Stimulated activated CD4-positive, alpha-beta T cell treated with anti-CD3 and anti-CD28 coated beads, Interleukin-12 subunit alpha, Interleukin-12 subunit beta, amount 100 ng/mL, for 48 hours (primary cell): ENCODE measurements around the gene XPO5.
"Not testable (repeated sequence)": the region's sequence is repeated elsewhere in the genome, so short reads cannot be mapped to it uniquely, and the experiment has no call there.

Source experiments
- DNase-seq, 3 donors: peaks; one replicate each; pipeline ENCODE4 v3.0.0-alpha.2; 2020; ENCODE audit warnings: low read depth in 2 of 3, low spot score in 1 of 3

XPO5 gene

DNA sequence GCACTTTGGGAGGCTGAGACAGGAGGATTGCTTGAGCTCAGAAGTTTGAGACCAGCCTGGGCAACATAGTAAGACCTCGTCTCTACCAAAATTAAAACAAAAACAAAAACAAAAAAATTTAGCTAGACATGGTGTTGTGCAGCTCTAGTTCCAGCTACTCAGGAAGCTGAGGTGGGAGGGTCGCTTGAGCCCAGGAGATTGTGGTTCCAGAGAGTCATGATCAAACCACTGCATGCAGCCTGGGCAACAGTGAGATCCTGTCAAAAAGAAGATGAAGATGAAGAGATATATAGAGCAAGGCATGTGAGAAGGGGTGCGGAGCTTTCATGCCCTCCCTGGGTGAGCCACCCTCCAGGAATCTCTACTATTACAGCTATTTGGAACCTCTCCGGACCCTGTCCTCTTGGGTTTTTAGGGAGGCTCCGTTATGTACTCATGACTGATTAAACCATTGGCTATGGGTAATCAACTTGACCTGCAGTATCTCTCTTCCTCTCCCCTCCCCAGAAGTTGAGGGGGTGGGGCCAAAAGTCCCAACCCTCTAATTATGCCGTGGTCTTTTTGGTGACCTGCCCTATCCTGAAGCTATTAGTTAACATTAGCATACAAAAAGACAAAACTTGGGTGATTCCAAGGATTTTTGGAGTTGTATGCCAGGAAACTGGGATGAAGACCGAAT, 9.2 kb upstream of the XPO5 start:
- no peak for DNase-seq

GRCh38 chr6:43582911-43583310, 7.1 kb upstream of the XPO5 start:
- DNase-seq, result no peak

- DNase-seq, result no peak
Measured at GRCh38 chr6:43579171-43579570, 3.3 kb upstream of the XPO5 start.

GRCh38 chr6:43578748-43579147, 2.9 kb upstream of the XPO5 start:
- DNase-seq, result no peak

DNA sequence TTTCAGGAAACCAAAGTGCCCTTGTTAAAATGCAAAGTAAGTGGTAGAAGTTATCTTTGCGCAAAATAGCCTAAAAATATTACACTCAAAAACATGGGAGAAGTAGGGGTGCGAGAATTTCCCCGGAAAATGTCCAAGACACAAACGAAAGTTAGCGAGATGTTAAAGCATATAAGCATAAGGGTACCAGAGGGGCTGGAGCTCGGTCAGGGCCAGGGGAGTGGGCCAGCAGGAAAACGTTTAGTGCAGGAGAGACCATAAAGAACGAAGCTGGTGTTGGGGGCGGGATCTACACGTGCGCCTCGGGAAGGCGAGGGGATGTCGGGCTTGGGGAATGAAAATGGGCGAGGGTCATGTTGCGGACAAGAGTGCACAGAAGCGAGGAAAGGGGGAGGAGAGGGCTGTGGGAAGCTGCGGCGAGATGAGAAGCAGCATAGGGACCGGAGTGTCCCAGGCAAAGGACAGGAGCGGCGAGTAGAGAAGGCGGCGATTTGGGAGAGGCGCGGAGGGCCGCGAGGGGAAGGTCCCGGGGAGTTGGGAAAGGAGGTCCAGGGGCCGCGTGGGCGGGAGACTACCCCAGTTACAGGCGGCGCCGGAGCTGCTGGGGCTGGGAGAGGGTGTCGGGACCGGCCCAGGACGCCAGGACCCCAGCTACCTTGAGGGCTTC, 600 bp downstream of the XPO5 start:
- peak in 2 of 3 donors; percentile 15 to 43 for DNase-seq

GRCh38 chr6:43572015-43572414, 3.8 kb downstream of the XPO5 start:
- DNase-seq, result no peak

DNA sequence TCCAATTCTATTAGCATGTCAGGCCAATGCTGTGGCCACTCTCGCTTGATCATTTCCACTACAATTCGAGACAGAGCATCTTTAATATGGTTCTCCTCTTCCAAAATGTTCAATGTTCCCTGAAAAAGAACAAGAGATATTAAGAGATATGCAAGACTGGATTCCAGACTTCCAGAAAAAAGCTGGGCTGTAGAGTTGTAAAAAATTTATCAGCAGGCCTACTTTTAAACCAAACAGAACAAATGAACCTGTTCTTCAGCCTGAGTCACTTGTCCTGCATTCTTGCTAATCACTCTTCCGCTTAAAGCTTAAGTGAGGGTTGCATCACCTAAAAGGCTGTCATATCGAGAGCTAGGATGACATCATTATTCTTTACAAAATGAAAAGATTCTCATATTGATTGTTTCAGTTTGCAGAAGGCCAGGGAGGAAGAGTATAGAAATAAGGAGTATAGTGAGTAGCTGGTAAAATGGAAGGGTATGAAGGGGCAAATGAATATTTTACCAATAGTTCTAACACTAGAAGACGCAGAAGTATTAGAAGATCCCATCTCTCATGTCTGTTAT, 4.9 kb downstream of the XPO5 start:
- DNase-seq, result no peak

DNA sequence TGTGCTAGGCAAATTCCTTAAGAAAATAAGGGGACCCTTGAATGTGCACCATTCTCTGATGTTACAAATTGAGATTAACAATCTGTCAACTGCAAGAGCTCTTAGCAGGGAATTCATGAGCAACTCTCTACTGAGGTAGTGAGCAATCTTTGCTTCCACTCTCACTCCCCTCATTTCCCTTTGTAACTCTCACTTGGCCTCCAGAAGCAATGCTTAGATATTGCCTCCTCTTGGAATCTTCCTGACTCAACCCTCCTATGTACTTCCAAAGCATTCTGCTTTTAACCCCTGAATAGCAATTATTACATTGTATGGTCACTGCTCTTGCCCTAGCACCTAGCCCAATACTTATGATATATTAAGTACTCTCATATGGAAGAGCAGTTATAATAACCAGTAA, 16.5 kb downstream of the XPO5 start:
- DNase-seq, result no peak

- DNase-seq, result not testable (repeated sequence)
Measured at GRCh38 chr6:43557620-43558019, 18.2 kb downstream of the XPO5 start.

DNA sequence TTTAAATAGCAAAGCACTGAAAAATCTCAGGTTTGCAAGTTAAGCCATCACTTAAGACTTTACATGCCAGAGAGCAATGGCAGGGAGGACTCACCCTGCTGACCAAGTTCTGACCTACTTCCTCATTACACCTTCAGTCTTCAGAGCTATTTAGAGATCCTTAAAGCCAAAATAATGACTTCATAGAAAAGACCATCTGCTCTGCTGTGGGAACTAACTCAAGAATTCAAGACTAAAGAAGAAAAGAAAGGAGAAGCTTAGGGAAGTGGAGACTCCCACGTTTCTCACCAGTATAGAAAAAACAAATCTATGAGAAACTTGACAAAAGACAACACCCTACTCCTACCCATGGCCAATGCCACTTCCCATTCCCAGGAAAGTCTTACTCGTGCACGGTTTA, 28.6 kb downstream of the XPO5 start:
- DNase-seq, result no peak

- DNase-seq, result no peak
Measured at GRCh38 chr6:43544461-43544860, 31.4 kb downstream of the XPO5 start.

DNA sequence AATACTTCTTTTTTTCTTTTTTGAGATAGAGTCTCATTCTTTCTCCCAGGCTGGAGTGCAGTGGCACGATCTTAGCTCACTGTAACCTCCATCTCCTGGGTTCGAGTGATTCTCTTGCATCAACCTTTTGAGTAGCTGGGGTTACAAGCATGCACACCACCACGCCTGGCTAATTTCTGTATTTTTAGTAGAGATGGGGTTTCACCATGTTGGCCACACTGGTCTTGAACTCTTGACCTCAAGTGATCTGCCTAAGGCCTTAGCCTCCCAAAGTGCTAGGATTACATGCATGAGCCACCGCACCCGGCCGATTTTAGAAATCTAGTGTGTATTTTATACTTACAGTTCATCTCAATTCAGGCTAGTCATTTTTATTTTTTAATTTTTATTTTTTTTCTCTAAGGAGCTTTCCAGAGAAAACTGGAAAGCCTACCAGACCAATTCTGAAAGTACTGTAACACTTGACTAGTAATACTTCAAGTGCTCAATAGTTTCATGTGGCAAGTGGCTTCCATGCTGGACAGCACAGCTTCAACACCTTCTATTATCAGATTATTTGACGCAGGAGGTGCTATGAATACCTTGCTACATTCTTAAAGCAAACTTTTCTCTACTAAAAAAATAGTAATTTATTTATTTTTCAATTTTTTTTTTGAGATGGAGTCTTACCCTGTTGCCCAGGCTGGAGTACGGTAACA, 33.9 kb downstream of the XPO5 start:
- DNase-seq, result no peak

DNA sequence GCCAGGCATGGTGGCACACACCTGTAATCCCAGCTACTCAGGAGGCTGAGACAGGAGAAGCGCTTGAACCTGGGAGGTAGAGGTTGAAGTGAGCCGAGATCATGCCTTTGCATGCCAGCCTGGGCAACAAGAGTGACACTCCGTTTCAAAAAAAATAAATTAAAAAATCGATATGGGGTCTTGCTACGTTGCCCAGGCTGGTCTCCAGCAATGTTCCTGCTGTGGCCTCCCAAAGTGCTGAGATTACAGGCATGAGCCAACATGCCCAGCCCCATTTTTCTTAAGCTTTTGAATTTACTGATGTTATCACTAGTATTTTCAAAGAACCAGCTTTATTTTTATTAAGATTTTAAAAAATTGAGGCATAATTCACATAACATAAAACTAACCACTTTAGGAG, 35.3 kb downstream of the XPO5 start:
- no peak for DNase-seq

DNA sequence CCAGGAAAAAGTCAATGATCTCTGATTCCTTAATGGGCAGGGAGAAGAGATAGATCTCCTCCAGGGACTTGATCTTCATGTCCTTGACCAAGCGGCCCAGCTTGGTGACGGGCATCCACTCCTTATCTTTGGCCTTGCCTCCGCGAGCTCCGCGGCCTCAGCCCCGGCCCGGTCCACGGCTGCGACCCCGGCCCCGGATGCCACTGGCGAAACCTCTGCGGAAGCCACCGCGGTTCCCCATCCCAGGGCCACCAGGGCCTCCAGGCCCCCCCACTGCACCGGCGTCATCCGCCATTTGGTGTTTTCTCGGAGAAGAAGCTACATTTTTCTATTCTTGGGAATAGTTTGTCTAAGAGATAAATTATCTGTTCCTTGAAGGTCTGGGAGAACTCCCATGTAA, 36.4 kb downstream of the XPO5 start:
- DNase-seq, result not testable (repeated sequence)

- not testable (repeated sequence) for DNase-seq
Measured at GRCh38 chr6:43538986-43539385, 36.9 kb downstream of the XPO5 start.

- DNase-seq, result no peak
Measured at GRCh38 chr6:43532201-43532600, 43.6 kb downstream of the XPO5 start.

DNA sequence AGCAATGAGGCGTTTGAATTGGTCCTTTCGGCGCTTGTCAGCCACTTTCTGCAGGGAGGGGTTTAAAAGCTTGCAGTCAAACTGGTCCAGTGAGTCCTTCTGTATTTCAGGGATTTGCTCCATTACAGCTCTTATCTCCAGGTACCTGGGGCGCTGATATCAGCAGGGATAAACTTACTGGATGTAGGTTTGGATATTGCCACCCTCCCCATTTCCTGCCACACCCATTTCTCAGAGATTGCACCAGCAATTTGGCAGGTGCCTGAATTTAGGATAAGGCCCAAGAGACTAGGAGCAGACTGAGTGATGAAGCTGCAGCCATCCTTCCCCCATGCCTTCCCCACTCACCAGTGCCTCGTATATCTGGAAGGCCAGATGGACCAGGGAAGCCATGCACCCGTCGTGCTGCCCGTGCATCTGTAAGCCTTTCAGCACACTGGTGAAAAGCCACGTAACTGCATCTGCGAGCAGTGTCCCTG, 51.3 kb downstream of the XPO5 start:
- no peak for DNase-seq

DNA sequence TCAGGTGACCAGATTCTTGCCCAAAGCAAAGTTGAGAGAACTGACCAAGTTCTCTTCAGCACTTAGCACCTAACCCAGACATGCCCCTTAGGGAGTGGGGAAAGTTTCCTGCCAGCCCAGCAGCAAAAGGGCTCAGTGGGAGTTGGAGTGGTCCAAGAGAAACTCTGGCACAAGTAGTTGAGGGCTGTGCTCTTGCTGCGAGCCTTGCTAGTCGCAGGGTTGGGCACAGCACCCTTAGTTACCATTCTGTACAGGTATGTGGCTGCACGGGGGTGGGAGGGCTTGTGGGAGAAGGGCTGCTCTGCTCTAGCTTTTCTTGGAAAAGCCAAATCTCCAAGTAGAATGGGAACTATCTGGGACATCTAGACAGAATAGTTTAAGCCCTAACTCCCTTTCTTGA, 52.6 kb downstream of the XPO5 start:
- no peak for DNase-seq

DNA sequence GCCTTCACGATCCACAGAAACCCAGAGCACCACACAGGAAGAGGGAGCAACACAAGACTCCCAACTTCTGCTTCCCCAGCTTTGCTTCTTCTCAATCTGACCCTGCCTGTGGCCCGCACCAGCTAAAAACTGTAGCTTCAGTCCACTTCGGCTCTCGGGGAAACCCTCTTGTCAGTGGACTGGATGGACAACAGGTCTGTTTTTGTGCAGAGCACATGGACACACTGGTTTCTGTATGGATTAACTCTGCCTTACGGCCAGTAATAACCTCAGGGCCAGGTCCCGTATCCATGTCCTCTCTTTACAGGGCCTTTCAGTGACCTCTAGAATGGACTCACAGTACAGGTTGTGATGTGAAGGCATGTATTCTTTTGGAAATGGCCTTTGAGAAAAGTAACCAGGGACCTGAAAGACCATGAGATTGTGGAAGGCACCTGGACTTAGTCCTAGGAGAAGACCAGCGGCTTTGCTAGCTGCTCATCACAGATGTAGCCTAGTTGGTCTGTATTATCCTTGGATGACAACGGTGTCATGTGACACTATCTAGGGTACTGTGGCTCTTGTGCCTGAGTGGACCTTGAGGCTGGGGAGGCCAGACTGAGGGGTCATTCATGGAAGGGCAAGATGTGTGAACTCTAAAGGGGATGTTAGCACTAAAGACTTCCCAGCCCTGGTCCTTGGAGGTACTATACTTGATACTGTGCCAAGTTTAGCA, 53.1 kb downstream of the XPO5 start:
- no peak for DNase-seq

DNA sequence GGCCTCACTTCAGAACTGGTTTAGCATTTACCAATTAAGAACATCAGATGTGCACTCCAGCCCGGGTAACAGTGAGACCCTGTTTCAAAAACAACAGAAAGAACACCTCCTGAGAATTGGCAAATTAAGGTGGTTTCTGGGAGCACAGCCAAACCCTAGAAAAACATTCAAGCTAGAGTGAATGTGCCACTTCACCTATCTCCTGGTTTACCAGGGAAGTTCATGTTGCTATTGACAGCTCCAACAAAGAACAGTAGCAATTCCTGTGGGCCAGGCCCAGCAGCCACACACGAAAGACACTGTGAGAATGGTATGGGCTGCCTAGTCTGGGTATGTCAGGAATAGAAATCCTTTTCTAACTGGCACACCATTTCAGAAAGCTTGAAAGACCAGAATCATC, 54.0 kb downstream of the XPO5 start:
- no peak for DNase-seq

DNA sequence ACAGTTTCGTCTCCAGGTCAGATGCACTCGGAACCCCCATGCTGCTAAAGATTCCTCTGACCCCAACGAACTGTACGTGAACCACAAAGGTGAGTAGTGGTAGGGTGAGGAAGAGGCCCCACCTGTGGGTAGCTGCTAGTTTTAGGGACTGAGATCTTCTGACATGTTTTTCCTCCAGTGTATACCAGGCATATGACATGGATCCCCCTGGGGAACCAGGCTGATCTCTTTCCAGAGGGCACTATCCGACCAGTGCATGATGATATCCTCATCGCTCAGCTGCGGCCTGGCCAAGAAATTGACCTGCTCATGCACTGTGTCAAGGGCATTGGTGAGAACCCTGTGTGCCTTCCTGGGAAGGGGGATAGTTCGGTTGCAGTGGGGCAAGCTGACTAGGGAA, 55.7 kb downstream of the XPO5 start:
- no peak for DNase-seq
